Neural cell (in vitro differentiated cells): ENCODE measurements around the gene HELZ.

Experiments
- CTCF ChIP-seq: fragments of 450-650 bp; IDR thresholded peaks from 2 replicates; pipeline ENCODE4 v1.5.1; 2014; ENCODE audit warnings: antibody characterized with exemption, mild to moderate bottlenecking, moderate library complexity; ENCODE audit not compliant: poor library complexity, severe bottlenecking
- EP300 ChIP-seq: fragments of 450-650 bp; conservative IDR thresholded peaks from 2 replicates; pipeline ENCODE4 v1.6.1; 2014; ENCODE audit warnings: antibody characterized with exemption, mild to moderate bottlenecking, moderate library complexity; ENCODE audit not compliant: poor library complexity, severe bottlenecking
- EZH2 ChIP-seq: fragments of 200-600, 300-800 bp; shearing (Covaris generic), sonication (generic); IDR thresholded peaks from 2 replicates; pipeline ENCODE4 v1.6.1; 2014; ENCODE audit warnings: antibody characterized with exemption, low read length, borderline replicate concordance, mild to moderate bottlenecking; ENCODE audit not compliant: insufficient read depth, poor library complexity, severe bottlenecking
- MXI1 ChIP-seq: fragments of 450-650 bp; conservative IDR thresholded peaks from 2 replicates; pipeline ENCODE4 v1.6.1; 2014; ENCODE audit warnings: antibody characterized with exemption, mild to moderate bottlenecking; ENCODE audit not compliant: poor library complexity, severe bottlenecking
- POLR2AphosphoS5 ChIP-seq: IDR thresholded peaks from 2 replicates; pipeline ENCODE4 v1.6.1; 2012
- RAD21 ChIP-seq: fragments of 450-650 bp; conservative IDR thresholded peaks from 2 replicates; pipeline ENCODE4 v1.6.1; 2014; ENCODE audit warnings: antibody characterized with exemption, mild to moderate bottlenecking, moderate library complexity
- SMC3 ChIP-seq: fragments of 450-650 bp; conservative IDR thresholded peaks from 2 replicates; pipeline ENCODE4 v1.6.1; 2014; ENCODE audit warnings: antibody characterized with exemption, mild to moderate bottlenecking, moderate library complexity; ENCODE audit not compliant: poor library complexity
- TAF1 ChIP-seq: IDR thresholded peaks from 2 replicates; pipeline ENCODE4 v1.6.1; 2012; ENCODE audit warnings: low read depth

- no peak for TF ChIP-seq TAF1
- TF ChIP-seq CTCF: no peak
- no peak for TF ChIP-seq POLR2AphosphoS5
- no peak for TF ChIP-seq EZH2
- TF ChIP-seq MXI1: no peak
- TF ChIP-seq SMC3: no peak
- TF ChIP-seq RAD21: no peak
- TF ChIP-seq EP300: no peak
Measured at GRCh38 chr17:67107811-67108775, 136.9 kb downstream of the HELZ start.
